MCF 10A (cell line): ENCODE results near the gene OSER1. TPM values are rescaled to one million over a fixed set of nuclear protein-coding genes. Genes with fewer than 3 reads are reported as not detected.

Experiments used
- BruUV-seq: library from RNA; stranded (reverse); fragments of 400-500 nt; replicated peaks from 2 replicates; lab custom pipeline; 2021; lab: Mats Ljungman, UMichigan
- CTCF ChIA-PET: fragments of 300-600 bp; sonication (Branson Sonifier 250); formaldehyde crosslinking; extraction: SDS; loops from one replicate; lab custom pipeline; 2021; ENCODE audit warnings: antibody characterized with exemption, inconsistent platforms; lab: Yijun Ruan, JAX
- POLR2A ChIA-PET: fragments of 300-600, 350-650 bp; sonication (Branson Sonifier 250); formaldehyde crosslinking; extraction: SDS; loops from one replicate; lab custom pipeline; 2020; ENCODE audit warnings: antibody characterized with exemption, inconsistent platforms; lab: Yijun Ruan, JAX
- DNase-seq: peaks from one replicate; pipeline ENCODE4 v3.0.0-alpha.2; 2018; ENCODE audit not compliant: unreplicated experiment
- H3K27ac Mint-ChIP-seq: one replicate; pipeline ENCODE4 v1.8.0; 2022; ENCODE audit warnings: mild to moderate bottlenecking, low read depth, mixed read lengths; ENCODE audit not compliant: unreplicated experiment
- H3K27me3 Mint-ChIP-seq: one replicate; pipeline ENCODE4 v1.8.0; 2022; ENCODE audit warnings: mixed read lengths; ENCODE audit not compliant: insufficient read depth, unreplicated experiment
- H3K36me3 Mint-ChIP-seq: one replicate; pipeline ENCODE4 v1.8.0; 2022; ENCODE audit warnings: mild to moderate bottlenecking, moderate library complexity, mixed read lengths; ENCODE audit not compliant: insufficient read depth, unreplicated experiment
- H3K4me1 Mint-ChIP-seq: one replicate; pipeline ENCODE4 v1.8.0; 2022; ENCODE audit warnings: mixed read lengths; ENCODE audit not compliant: insufficient read depth, unreplicated experiment
- H3K4me3 Mint-ChIP-seq: one replicate; pipeline ENCODE4 v1.8.0; 2022; ENCODE audit warnings: mild to moderate bottlenecking, moderate library complexity, mixed read lengths; ENCODE audit not compliant: unreplicated experiment
- H3K9me3 Mint-ChIP-seq: one replicate; pipeline ENCODE4 v1.8.0; 2022; ENCODE audit warnings: mixed read lengths; ENCODE audit not compliant: unreplicated experiment
- CTCF ChIP-seq: fragments of 200-600 bp; IDR thresholded peaks from one replicate; pipeline ENCODE4 v1.8.0; 2022; ENCODE audit warnings: antibody characterized with exemption, mild to moderate bottlenecking; ENCODE audit not compliant: unreplicated experiment
- intact Hi-C: fragments of 100-400 bp; cut with micrococcal nuclease; formaldehyde crosslinking; loops from 2 replicates; pipeline ENCODE4 v1.14.1; 2022
- total RNA-seq: library from RNA; stranded (reverse); gene quantifications from 2 replicates; pipeline ENCODE4 v1.2.3, GENCODE V29; 2022

OSER1 gene
- total RNA-seq, 1 experiment from 2014 or later = 50.8 TPM

- H3K36me3 Mint-ChIP-seq = no peaks in the 10 kb centered on the region
- H3K27ac Mint-ChIP-seq = no peak overlapping the region
- H3K4me1 Mint-ChIP-seq = no peaks in the 10 kb centered on the region
- TF ChIP-seq CTCF = no peak
- no peaks in the 10 kb centered on the region for H3K27me3 Mint-ChIP-seq
- POLR2A ChIA-PET = no interaction called here
- DNase-seq = no peak
- intact Hi-C loops = no loop called here
- BruUV-seq = no TSS peak
- no peak overlapping the region for H3K4me3 Mint-ChIP-seq
- H3K9me3 Mint-ChIP-seq = no peaks in the 10 kb centered on the region
- CTCF ChIA-PET = interaction anchor here (0.7 to 2.3 kb wide), 8 partner anchors 10 to 238 kb away, joined by 3 to 16 read pairs (median 4); partner anchors contain the start of gene FITM2
Observed at GRCh38 chr20:44228465-44229258, 18.1 kb upstream of the OSER1 start.

- no peak overlapping the region for H3K27ac Mint-ChIP-seq
- intact Hi-C loops = no loop called here
- ChIA-PET CTCF (interaction anchor here (0.6 to 5.3 kb wide), 7 partner anchors 9 to 459 kb away, joined by 3 to 44 read pairs (median 13); partner anchors contain the start of gene FITM2), POLR2A (interaction anchor here (0.6 to 1.2 kb wide), 3 partner anchors 8 to 241 kb away, joined by 3 to 4 read pairs (median 3); no protein-coding TSS in a partner anchor)
- H3K4me1 Mint-ChIP-seq = no peaks in the 10 kb centered on the region
- no peak for TF ChIP-seq CTCF
- no peak for DNase-seq
- BruUV-seq = no TSS peak
- H3K9me3 Mint-ChIP-seq = no peaks in the 10 kb centered on the region
- no peak overlapping the region for H3K4me3 Mint-ChIP-seq
- no peaks in the 10 kb centered on the region for H3K27me3 Mint-ChIP-seq
- H3K36me3 Mint-ChIP-seq = no peaks in the 10 kb centered on the region
Observed at GRCh38 chr20:44224637-44225036, 14.1 kb upstream of the OSER1 start.

GRCh38 chr20:44223721-44224120, 13.2 kb upstream of the OSER1 start:
- Mint-ChIP-seq H3K36me3 (no peaks in the 10 kb centered on the region), H3K9me3 (no peaks in the 10 kb centered on the region), H3K4me3 (no peak overlapping the region), H3K4me1 (no peaks in the 10 kb centered on the region), H3K27ac (no peak overlapping the region), H3K27me3 (no peaks in the 10 kb centered on the region)
- DNase-seq = no peak
- CTCF ChIA-PET = interaction anchor here (0.6 to 5.3 kb wide), 7 partner anchors 10 to 1038 kb away, joined by 3 to 44 read pairs (median 3); partner anchors contain the start of gene FITM2
- no peak for TF ChIP-seq CTCF
- POLR2A ChIA-PET = no interaction called here
- intact Hi-C loops = no loop called here
- BruUV-seq = no TSS peak

GRCh38 chr20:44222633-44223368, 12.2 kb upstream of the OSER1 start:
- Mint-ChIP-seq H3K36me3 (no peaks in the 10 kb centered on the region), H3K4me1 (no peaks in the 10 kb centered on the region), H3K27me3 (no peaks in the 10 kb centered on the region), H3K27ac (no peak overlapping the region), H3K9me3 (no peaks in the 10 kb centered on the region), H3K4me3 (no peak overlapping the region)
- ChIA-PET CTCF (interaction anchor here (0.8 to 5.3 kb wide), 5 partner anchors 9 to 161 kb away, joined by 3 to 44 read pairs (median 13); partner anchors contain the start of gene FITM2), POLR2A (no interaction called here)
- no peak for TF ChIP-seq CTCF
- intact Hi-C loops = no loop called here
- DNase-seq = no peak
- no TSS peak for BruUV-seq
